Left lung (tissue), 10 donors: ENCODE results near the gene PGF. TPM values are rescaled to one million over a fixed set of nuclear protein-coding genes. Genes with fewer than 3 reads are reported as not detected.

Source experiments
- ATAC-seq: fragments of 200-7000 bp; cut with Tn5 transposase; one replicate; pipeline ENCODE4 v1.9.1; 2020; ENCODE audit warnings: moderate library complexity
- DNase-seq, 4 donors: peaks; one replicate each; pipeline ENCODE4 v3.0.0-alpha.2; 2013 to 2020
- H3K27ac ChIP-seq, 2 donors: fragments of 200-600 bp; sonication (generic) in 1 of 2; one replicate each; pipeline versions ENCODE4 v1.5.0 to v1.8.0; 2020 to 2021
- H3K27me3 ChIP-seq, 2 donors: fragments of 200-600 bp; sonication (generic) in 1 of 2; one replicate each; pipeline versions ENCODE4 v1.5.0 to v1.8.0; 2020 to 2021
- H3K36me3 ChIP-seq, 2 donors: fragments of 200-600 bp; sonication (generic) in 1 of 2; one replicate each; pipeline versions ENCODE4 v1.5.0 to v1.8.0; 2020 to 2021
- H3K4me1 ChIP-seq, 2 donors: fragments of 200-600 bp; one replicate each; pipeline ENCODE4 v1.8.0; 2021
- H3K4me3 ChIP-seq, 2 donors: fragments of 200-600 bp; sonication (generic) in 1 of 2; one replicate each; pipeline versions ENCODE4 v1.5.0 to v1.8.0; 2020 to 2021; ENCODE audit warnings: mild to moderate bottlenecking in 1 of 2
- H3K9me3 ChIP-seq, 2 donors: fragments of 200-600 bp; sonication (generic) in 1 of 2; one replicate each; pipeline versions ENCODE4 v1.5.0 to v1.8.0; 2020 to 2021
- CTCF ChIP-seq, 2 donors: fragments of 200-600 bp; sonication (generic) in 1 of 2; IDR thresholded peaks; one replicate each; pipeline versions ENCODE4 v1.5.0 to v1.8.0; 2021; ENCODE audit warnings: antibody characterized with exemption in 2 of 2
- intact Hi-C, 2 donors: fragments of 100-400 bp; cut with DNase I; formaldehyde crosslinking; loops; one replicate each; pipeline versions ENCODE4 v1.11.2 to v1.14.2; 2022
- polyA plus RNA-seq, 6 donors: library from polyadenylated mRNA; unstranded; fragments of 120-200 nt; gene quantifications; one replicate each; pipeline ENCODE4 v1.2.1, GENCODE V29; 2013; ENCODE audit not compliant: insufficient read length in 6 of 6
- total RNA-seq, 2 donors: library from RNA; stranded (reverse); fragmentation: NEBNext Ultra II Directional; extraction: Animal tissue kit (Norgen Biotek cat#: 25700); gene quantifications; one replicate each; pipeline ENCODE4 v1.2.1, GENCODE V29; 2021
- donor health status: DM: no; HTN: yes; CAD: no.
- donor health status: DM: no; HTN: no; CAD: no.

The PGF gene
- total and polyA plus RNA-seq, 8 donors, result 3.4 to 18.6 (median 13.2) TPM

DNA sequence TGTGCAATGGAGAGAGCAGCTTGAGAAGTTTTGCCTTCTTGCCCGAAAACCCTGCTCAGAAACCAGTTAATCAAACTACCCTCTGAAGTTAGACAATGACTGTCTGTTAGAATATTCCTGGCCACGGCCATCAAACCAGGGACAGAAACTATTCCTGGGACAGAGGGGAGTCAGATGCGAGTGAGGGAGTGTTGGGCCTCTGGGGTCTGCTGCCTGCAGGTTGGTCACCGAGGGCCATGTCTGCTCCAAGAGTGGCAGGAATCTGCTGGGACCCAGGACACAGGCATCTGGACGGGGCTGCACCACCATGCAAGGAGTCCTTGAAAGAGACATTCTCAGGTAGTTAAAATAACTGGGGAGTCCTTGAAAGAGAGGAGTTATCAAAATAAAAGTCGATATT is 30.4 kb upstream of the PGF start:
- intact Hi-C loops, result no loop called here
- Histone ChIP-seq H3K4me1 (no peaks in the 10 kb centered on the region), H3K36me3 (no peaks in the 10 kb centered on the region), H3K27ac (no peak overlapping the region), H3K4me3 (no peak overlapping the region), H3K9me3 (no peaks in the 10 kb centered on the region), H3K27me3 (no peaks in the 10 kb centered on the region)
- DNase-seq (no peak), ATAC-seq (no peak)
- TF ChIP-seq CTCF (IDR thresholded peaks at IDR 0.05), result no peak

DNA sequence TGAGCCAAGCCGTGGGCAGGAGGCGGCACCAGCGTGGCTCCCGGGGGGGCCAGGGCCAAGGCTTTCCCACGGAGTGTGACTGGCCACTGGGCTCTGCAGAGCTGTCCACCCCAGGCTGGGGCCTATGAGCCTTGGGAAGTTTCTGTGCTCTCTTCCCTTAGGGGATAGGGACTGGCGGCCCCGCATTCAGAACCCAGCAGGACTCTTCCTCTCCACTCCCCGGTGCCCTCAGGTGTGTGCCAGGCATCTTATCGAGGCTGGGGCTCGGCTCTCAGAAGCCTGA is 29.6 kb upstream of the PGF start:
- TF ChIP-seq CTCF (IDR thresholded peaks at IDR 0.05), result no peak
- H3K4me3 ChIP-seq, result no peak overlapping the region
- H3K27me3 ChIP-seq, result no peaks in the 10 kb centered on the region
- no peak overlapping the region for H3K27ac ChIP-seq
- intact Hi-C loops, result no loop called here
- no peaks in the 10 kb centered on the region for H3K4me1 ChIP-seq
- ATAC-seq (no peak), DNase-seq (no peak)
- H3K9me3 ChIP-seq, result no peaks in the 10 kb centered on the region
- no peaks in the 10 kb centered on the region for H3K36me3 ChIP-seq

- TF ChIP-seq CTCF (IDR thresholded peaks at IDR 0.05), result no peak
- Histone ChIP-seq H3K4me1 (no peaks in the 10 kb centered on the region), H3K4me3 (no peak overlapping the region), H3K36me3 (no peaks in the 10 kb centered on the region), H3K27ac (no peak overlapping the region), H3K9me3 (no peaks in the 10 kb centered on the region), H3K27me3 (no peaks in the 10 kb centered on the region)
- DNase-seq, result no peak
- intact Hi-C loops, result no loop called here
- no peak for ATAC-seq
Observed at GRCh38 chr14:74984236-74985027, 29.0 kb upstream of the PGF start.

- Histone ChIP-seq H3K36me3 (no peaks in the 10 kb centered on the region), H3K27ac (no peak overlapping the region), H3K4me3 (no peak overlapping the region), H3K4me1 (no peaks in the 10 kb centered on the region), H3K9me3 (no peaks in the 10 kb centered on the region), H3K27me3 (no peaks in the 10 kb centered on the region)
- no peak for TF ChIP-seq CTCF (IDR thresholded peaks at IDR 0.05)
- ATAC-seq (no peak), DNase-seq (no peak)
- intact Hi-C loops, result no loop called here
Observed at GRCh38 chr14:74983343-74983742, 27.9 kb upstream of the PGF start.

DNA sequence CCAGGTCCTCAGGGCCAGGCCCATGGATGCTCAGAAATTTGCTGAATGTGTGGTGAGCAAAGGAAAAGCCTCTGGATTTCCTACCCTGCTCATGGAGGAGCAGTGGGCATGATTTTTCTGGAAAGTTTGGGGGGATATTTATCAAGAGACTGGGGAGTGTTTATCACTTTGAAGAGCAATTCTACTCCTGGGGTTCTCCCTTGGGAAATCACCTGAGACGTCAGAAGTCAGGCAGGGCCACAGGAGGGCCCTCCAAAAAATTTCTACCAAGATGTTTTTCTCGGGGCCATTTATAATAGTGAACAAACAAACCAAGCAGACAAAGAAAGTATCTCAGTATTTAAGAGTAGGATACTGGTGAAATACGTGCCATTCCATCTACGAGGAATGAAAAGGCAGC is 27.3 kb upstream of the PGF start:
- Histone ChIP-seq H3K36me3 (no peaks in the 10 kb centered on the region), H3K9me3 (no peaks in the 10 kb centered on the region), H3K27ac (no peak overlapping the region), H3K27me3 (no peaks in the 10 kb centered on the region), H3K4me3 (no peak overlapping the region), H3K4me1 (no peaks in the 10 kb centered on the region)
- no peak for TF ChIP-seq CTCF (IDR thresholded peaks at IDR 0.05)
- ATAC-seq (no peak), DNase-seq (no peak)
- intact Hi-C loops, result no loop called here
